ENCODE results near the gene HOXB3. TPM values are rescaled to one million over a fixed set of nuclear protein-coding genes. Genes with fewer than 3 reads are reported as not detected.

Gene HOXB3
- total RNA-seq, 3 donors from 2014 or later (not counting 1 experiment from before 2014, with no cell fraction given) = 7.9 to 15.6 (median 15.3) TPM

DNA sequence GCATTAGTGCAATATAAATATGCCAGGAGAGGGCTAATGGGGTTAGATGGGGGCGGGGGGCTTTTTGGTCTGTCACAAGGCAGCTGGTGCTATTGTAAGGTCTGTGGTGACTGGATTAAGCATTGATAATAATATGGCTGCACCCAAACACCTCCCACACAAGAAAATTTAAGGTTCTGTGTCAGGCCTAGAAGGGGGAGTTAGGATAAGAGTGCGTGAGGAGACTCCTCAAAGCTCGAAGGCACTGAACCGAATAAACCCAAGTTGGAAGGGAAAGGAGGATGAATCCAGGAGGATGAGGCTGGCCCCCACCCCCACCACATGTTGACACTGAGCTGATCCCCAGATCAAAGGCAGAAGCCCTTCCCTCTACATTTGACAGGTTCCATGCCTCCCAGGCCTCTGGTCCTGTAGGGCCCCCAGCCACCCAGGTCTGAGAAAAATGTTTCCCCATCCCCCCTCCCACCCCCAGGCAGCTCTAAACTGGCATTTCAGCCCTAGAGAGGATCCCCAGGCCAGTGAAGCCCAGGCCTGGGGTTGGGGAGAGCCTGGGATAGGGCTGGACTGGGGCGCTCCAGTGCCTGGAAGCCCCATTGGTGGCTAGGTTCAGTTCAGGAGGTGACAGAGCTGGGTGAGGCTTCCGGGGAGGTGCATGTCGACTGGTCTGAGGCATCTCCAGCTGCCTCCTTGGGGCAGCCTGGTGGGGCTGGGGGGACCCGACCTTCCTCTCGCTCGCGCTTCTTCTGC, 60.9 kb downstream of the HOXB3 start:
- no peaks in the 10 kb centered on the region for H3K36me3 ChIP-seq (ENCODE audit: control insufficient read depth, insufficient read depth, low read length)
- H3K9me3 ChIP-seq (ENCODE audit: control insufficient read depth, insufficient read depth, low read length) = no peaks in the 10 kb centered on the region
- Mint-ChIP-seq H3K27me3 (ENCODE audit: low read depth in 2 of 2) (peaks cover 17 to 34% of the 10 kb centered on the region in 2 donors), H3K4me3 (no peak overlapping the region), H3K36me3 (no peaks in the 10 kb centered on the region), H3K4me1 (peaks cover 6 to 12% of the 10 kb centered on the region in 2 donors), H3K27ac (no peak overlapping the region), H3K9me3 (no peaks in the 10 kb centered on the region)
- H3K27me3 ChIP-seq (ENCODE audit: control insufficient read depth, insufficient read depth, low read length) = peaks cover 12% of the 10 kb centered on the region
- no peak overlapping the region for H3K4me3 ChIP-seq (ENCODE audit: low read length)
- TF ChIP-seq, protein P1, sequence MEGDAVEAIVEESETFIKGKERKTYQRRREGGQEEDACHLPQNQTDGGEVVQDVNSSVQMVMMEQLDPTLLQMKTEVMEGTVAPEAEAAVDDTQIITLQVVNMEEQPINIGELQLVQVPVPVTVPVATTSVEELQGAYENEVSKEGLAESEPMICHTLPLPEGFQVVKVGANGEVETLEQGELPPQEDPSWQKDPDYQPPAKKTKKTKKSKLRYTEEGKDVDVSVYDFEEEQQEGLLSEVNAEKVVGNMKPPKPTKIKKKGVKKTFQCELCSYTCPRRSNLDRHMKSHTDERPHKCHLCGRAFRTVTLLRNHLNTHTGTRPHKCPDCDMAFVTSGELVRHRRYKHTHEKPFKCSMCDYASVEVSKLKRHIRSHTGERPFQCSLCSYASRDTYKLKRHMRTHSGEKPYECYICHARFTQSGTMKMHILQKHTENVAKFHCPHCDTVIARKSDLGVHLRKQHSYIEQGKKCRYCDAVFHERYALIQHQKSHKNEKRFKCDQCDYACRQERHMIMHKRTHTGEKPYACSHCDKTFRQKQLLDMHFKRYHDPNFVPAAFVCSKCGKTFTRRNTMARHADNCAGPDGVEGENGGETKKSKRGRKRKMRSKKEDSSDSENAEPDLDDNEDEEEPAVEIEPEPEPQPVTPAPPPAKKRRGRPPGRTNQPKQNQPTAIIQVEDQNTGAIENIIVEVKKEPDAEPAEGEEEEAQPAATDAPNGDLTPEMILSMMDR (IDR thresholded peaks at IDR 0.05) = no peak
- intact Hi-C loops (cut with micrococcal nuclease) = loop anchor here (2.0 kb wide), 1 partner anchor 14 kb away; no protein-coding TSS in a partner anchor
- H3K27ac ChIP-seq (ENCODE audit: low read length) = no peak overlapping the region
- WGBS (ENCODE audit: insufficient coverage) = 97% methylated on average over 10 of the region's 11 CpGs
- DNase-seq (no peak), ATAC-seq (peak in 1 of 3 donors; percentile 15)
- H3K4me1 ChIP-seq (ENCODE audit: control insufficient read depth, insufficient read depth, low read length) = peaks cover 7% of the 10 kb centered on the region

DNA sequence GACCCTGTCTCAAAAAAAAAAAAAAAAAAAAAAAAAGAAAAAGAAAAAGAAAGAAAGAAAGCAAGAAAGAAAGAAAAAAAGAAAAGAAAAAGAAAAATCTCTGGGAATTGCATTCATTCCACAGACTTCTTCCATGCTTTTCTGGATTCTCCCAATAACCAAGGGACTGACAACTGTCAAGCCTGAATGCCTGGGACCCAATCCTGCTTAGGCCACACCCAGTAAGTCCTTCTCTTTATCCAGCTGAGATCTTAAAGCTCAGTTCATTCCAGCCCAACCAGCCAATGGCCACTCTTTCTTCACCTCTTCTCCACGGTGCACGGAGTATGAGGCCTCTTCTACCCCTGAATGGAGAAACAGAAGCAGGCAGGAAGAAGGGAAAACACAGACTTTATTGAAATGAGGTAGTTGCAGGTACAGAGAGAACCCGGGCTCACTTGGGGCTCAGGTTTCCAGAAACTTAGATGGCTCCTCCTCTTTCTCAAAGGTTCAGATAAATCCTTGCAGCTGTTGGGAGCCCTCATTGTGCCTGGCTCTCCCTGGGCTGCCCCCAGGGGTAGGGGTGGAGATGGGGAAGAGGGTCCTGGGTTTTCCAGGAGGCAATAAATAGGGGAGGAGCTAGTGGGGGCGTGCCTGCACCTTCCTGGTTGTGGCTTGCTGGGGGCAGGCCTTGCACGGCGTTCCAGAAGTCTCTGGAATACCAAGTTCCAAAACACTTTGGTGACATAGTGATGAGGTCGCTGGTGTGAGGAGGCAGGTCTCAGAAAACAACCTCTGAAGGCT, 61.7 kb downstream of the HOXB3 start:
- Mint-ChIP-seq H3K4me3 (no peak overlapping the region), H3K4me1 (peaks cover 6 to 12% of the 10 kb centered on the region in 2 donors), H3K36me3 (no peaks in the 10 kb centered on the region), H3K27me3 (ENCODE audit: low read depth in 2 of 2) (peaks cover 25 to 40% of the 10 kb centered on the region in 2 donors), H3K27ac (no peak overlapping the region), H3K9me3 (no peaks in the 10 kb centered on the region)
- peaks cover 12% of the 10 kb centered on the region for H3K27me3 ChIP-seq (ENCODE audit: control insufficient read depth, insufficient read depth, low read length)
- H3K4me3 ChIP-seq (ENCODE audit: low read length) = no peak overlapping the region
- ATAC-seq = no peak
- no peaks in the 10 kb centered on the region for H3K9me3 ChIP-seq (ENCODE audit: control insufficient read depth, insufficient read depth, low read length)
- no peaks in the 10 kb centered on the region for H3K36me3 ChIP-seq (ENCODE audit: control insufficient read depth, insufficient read depth, low read length)
- DNase-seq = no peak
- no peak overlapping the region for H3K27ac ChIP-seq (ENCODE audit: low read length)
- TF ChIP-seq, protein P1 (IDR thresholded peaks at IDR 0.05) = no peak
- peaks cover 7% of the 10 kb centered on the region for H3K4me1 ChIP-seq (ENCODE audit: control insufficient read depth, insufficient read depth, low read length)
- WGBS (ENCODE audit: insufficient coverage) = 79% methylated on average over 7 of the region's 7 CpGs
- intact Hi-C loops (cut with micrococcal nuclease) = loop anchor here (2.0 kb wide), 1 partner anchor 14 kb away; no protein-coding TSS in a partner anchor

DNA sequence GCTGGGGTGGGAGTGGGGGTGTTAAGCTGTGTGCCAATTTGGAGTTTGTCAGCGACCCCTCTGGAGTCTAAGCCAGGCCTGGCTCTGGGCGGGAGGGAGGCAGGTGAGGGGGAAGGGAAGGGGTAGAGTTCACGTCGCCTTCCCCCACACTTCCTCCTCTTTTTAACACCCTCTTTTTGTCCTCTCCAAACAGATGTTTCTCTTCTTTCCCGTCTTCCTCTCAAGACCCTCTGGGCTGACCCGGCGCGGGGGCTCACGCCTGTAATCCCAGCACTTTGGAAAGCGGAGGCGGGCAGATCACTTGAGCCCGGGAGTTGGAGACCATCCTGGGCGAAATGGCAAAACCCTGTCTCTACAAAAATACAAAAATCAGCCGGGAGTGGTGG, 62.5 kb downstream of the HOXB3 start:
- DNase-seq (no peak), ATAC-seq (no peak)
- no peaks in the 10 kb centered on the region for H3K36me3 Mint-ChIP-seq
- Histone ChIP-seq H3K27ac (ENCODE audit: low read length) (no peak overlapping the region), H3K36me3 (ENCODE audit: control insufficient read depth, insufficient read depth, low read length) (no peaks in the 10 kb centered on the region), H3K4me3 (ENCODE audit: low read length) (no peak overlapping the region), H3K27me3 (ENCODE audit: control insufficient read depth, insufficient read depth, low read length) (peaks cover 12% of the 10 kb centered on the region), H3K9me3 (ENCODE audit: control insufficient read depth, insufficient read depth, low read length) (no peaks in the 10 kb centered on the region), H3K4me1 (ENCODE audit: control insufficient read depth, insufficient read depth, low read length) (peaks cover 7% of the 10 kb centered on the region)
- TF ChIP-seq, protein P1 (IDR thresholded peaks at IDR 0.05) = no peak
- 91% methylated on average over 10 of the region's 14 CpGs for WGBS (ENCODE audit: insufficient coverage)
- no peak overlapping the region for H3K27ac Mint-ChIP-seq
- H3K4me1 Mint-ChIP-seq = peaks cover 6 to 12% of the 10 kb centered on the region in 2 donors
- intact Hi-C loops (cut with micrococcal nuclease) = no loop called here
- H3K27me3 Mint-ChIP-seq (ENCODE audit: low read depth in 2 of 2) = peaks cover 33 to 43% of the 10 kb centered on the region in 2 donors
- H3K4me3 Mint-ChIP-seq = peak overlapping the region; percentile 62
- H3K9me3 Mint-ChIP-seq = no peaks in the 10 kb centered on the region
